Pons (tissue), 1 donor: ENCODE results near the gene ALKBH8.
"Not testable (repeated sequence)": the region's sequence is repeated elsewhere in the genome, so short reads cannot be mapped to it uniquely, and the experiment has no call there.

Experiments
- DNase-seq: peaks from one replicate; pipeline ENCODE4 v3.0.0-alpha.2; 2016; ENCODE audit warnings: low spot score

ALKBH8 gene

GRCh38 chr11:107576497-107577345, 11.2 kb upstream of the ALKBH8 start:
- peak; percentile 38 for DNase-seq

DNA sequence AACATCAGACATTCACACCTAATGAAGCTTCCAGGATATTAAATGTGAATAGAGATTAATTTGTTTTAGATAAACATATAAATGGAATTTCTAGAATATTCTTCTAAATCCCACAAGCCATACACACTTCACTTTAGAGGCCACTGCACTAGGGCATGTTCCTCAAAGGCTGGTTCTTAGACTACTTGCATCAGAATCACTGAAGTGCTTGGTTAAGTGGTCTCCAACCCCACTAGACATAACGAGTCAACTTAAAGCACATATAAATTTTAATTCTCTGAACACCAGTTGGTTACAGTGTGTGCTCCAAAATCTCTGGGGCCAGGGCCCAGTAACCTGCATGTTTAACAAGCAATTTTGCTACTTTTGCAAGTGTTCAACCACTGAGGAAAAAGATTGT, 7.9 kb upstream of the ALKBH8 start:
- DNase-seq: no peak

- no peak for DNase-seq
These were observed 4.5 kb upstream of the ALKBH8 start for GRCh38 chr11:107570015-107570414.

- DNase-seq: no peak
These were observed 2.3 kb upstream of the ALKBH8 start for GRCh38 chr11:107567739-107568335.

DNA sequence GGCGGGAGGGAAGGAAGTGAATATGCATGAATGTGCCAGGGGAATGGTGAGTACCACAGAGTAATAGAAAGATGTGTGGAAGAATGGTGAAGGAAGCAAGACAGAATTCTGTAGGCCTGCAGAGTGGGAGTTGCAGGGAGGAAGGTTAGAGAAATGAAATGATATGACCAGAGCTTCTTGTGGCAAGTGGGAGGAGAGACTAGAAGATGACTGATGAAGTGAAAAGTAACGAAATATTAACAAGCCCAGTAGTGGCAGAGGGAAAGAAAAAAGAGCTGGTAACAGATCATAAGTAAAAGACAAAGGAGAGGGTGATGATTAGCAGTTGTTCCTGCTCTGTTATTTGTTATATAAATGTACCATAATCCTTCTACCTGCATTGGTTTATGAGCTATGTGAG, 1.0 kb upstream of the ALKBH8 start:
- DNase-seq: no peak

- DNase-seq: not testable (repeated sequence)
These were observed 493 bp upstream of the ALKBH8 start for GRCh38 chr11:107565955-107566501.

DNA sequence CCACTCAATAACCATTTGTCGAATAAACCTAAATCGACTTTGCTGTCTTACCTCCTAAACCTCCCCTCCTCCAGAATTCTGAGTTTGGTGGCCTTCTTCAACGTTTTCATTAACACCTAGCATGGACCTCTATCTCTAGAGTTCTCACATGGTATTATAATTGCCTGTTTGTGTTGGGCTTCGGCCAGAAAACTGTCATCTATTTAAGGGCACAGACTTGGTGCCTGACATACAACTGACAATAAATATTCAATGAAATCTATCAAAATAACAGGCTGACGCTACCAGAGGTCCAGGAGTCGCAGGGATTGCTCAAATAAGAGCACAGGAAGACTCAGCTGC, 687 bp downstream of the ALKBH8 start:
- DNase-seq: no peak

- peak; percentile 41 for DNase-seq
These were observed 1.8 kb downstream of the ALKBH8 start for GRCh38 chr11:107563702-107564101.

DNA sequence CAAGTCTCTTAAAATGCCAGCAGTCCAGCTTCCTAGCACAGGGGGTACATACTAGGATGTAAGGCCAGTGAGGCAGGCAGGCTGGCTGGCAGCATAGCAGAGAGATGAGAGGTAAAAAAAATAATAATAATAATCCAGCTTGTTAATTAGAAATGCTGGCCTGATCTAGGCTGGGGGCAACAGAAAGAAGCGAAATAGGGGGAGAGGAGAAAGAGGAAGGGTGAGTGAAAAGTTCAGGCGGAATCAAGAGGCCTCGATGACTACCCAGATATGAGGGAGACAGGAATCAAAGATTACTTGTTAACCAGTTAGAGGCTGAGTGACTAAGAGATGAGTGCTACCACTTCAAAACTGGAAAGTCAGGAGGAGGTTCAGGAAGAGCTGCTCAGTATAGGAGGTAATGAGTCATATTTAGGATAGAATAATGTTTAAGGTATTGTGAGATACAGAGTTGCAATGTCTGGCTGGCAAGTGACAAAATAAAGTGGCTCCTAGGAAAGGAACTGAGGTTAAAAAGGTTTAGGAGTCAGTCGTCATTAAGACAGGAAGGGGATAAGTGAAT, 2.8 kb downstream of the ALKBH8 start:
- DNase-seq: no peak

DNA sequence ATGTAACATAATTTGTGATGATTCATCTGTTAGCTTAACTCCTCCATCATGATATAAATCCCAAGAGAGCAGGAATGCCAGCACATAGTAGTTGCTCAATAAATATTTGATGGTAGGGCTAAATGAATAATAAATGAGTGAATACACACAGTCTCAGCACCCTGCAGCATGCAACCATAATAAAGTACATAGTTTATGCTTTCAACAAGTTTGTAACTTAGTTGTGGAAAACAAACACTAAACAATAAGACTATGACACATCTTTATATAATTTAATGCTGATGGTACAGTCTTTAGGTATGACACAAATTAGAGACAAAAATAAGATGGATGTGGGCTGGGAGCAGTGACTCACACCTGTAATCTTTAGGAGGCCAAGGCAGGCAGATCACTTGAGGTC, 3.8 kb downstream of the ALKBH8 start:
- DNase-seq: no peak

- no peak for DNase-seq
These were observed 15.2 kb downstream of the ALKBH8 start for GRCh38 chr11:107550304-107550703.

DNA sequence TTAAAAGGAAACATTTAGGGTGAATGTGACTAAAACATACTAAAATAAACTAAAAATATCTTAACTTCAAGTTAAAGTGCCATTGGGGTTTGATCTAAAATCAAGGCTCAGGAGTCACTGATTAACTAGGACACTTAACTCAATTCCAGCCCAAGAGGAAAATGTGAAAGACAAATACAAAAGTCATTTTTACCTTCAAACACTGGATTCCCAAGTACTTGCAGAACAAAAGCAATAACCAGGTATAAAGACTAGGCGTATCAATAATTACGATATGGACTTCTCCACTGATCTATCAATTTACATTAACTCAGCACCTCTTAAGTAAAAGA, 15.6 kb downstream of the ALKBH8 start:
- DNase-seq: no peak

GRCh38 chr11:107549253-107549953, 16.1 kb downstream of the ALKBH8 start:
- DNase-seq: peak; percentile 68

GRCh38 chr11:107547961-107548360, 17.6 kb downstream of the ALKBH8 start:
- peak; percentile 24 for DNase-seq

DNA sequence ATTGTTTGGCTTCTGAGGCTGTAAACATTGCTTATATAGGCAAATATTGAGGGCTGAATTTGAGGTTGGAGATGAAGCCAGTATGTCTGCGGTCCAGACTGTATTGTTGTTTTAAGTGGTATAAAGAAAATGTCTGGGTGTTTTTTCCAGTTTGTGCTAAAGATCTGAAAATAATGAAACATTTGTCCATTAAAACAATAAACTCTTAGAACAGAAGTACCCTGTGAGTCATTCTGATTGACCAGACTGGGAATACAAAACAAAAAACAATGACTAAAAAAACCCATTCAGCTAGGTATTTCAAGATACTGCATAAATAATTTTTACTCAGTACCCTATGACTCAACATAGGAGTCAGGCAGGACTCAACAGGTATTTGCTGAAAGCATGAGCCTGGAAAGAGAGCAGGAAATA, 20.4 kb downstream of the ALKBH8 start:
- peak; percentile 77 for DNase-seq

DNA sequence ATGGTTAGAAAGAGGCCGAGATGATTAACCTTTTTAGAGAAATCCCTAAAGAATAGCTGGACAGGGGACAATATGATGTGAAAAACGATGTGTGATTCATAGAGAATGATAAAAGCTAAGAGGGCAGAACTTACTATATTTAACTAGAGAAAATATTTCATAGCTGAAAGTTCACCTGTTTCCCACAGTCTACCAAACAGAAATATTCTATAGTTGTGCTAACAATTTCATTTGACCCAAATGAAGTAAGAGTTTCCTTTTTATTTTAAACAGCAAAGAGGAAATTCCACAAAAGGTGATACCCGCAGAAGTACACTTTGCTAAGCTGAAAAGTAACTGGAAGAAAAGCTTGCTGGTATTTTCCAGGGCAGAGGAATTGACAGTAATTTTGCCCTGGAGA, 26.7 kb downstream of the ALKBH8 start:
- DNase-seq: no peak

GRCh38 chr11:107538239-107538638, 27.3 kb downstream of the ALKBH8 start:
- no peak for DNase-seq

GRCh38 chr11:107537155-107537554, 28.4 kb downstream of the ALKBH8 start:
- DNase-seq: not testable (repeated sequence)

DNA sequence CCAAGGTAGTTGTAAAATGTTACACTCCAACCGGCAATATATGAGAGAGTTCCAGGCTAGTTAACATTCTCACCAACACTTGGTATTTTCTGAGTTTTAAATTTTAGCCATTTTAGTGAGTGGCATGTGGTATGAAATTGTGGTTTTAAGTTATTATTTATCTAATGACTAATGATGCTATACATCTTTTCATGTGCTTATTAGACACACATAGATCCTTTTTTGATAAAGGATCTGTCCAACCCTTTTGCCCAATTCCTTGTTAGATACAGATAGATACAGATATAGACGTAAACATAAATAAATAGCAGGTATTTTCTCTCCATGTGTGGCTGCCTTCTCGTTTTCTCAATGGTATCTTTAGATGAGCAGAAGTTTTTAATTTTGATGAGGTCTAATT, 39.3 kb downstream of the ALKBH8 start:
- no peak for DNase-seq

GRCh38 chr11:107508858-107509244, 56.7 kb downstream of the ALKBH8 start:
- no peak for DNase-seq

DNA sequence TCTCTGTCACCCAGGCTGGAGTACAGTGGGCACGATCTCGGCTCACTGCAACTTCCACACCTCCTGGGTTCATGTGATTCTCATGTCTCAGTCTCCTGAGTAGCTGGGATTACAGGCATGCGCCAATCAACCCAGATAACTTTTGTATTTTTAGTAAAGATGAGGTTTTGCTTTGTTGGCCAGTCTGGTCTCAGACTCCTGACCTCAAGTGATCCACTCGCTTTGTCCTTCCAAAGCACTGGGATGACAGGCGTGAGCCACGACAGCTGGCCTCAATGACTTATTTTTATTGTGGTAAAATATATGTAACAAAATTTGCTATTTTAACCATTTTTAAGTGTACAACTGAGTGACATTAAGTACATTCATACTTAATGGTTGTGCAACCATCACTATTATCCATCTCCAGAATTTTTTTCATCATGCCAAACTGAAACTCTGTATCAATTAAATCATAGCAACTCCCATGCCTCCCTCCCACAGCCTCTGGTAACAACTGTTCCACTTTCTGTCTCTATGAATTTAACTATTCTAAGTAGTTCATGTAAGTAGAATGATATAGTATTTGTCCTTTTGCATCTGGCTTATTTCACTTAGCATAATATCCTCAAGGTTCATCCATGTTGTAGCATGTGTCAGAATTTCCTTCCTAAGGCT, 57.2 kb downstream of the ALKBH8 start:
- no peak for DNase-seq

GRCh38 chr11:107505647-107506225, 59.8 kb downstream of the ALKBH8 start:
- no peak for DNase-seq
